ENCODE data around the gene RAD21L1.
"Not testable (repeated sequence)": the region's sequence is repeated elsewhere in the genome, so short reads cannot be mapped to it uniquely, and the experiment has no call there.

The RAD21L1 gene

GRCh38 chr20:1199964-1200363 is 25.9 kb upstream of the RAD21L1 start:
- no peak for DNase-seq (ENCODE audit: low read depth)

GRCh38 chr20:1202762-1203504 is 22.9 kb upstream of the RAD21L1 start, which contains the start of gene C20orf202:
C20orf202 (plus strand) TSS chr20:1203454; CDS start chr20:1203586, 132 bp downstream.
- DNase-seq (ENCODE audit: low read depth): no peak

- no peak for DNase-seq (ENCODE audit: low read depth)
Observed at GRCh38 chr20:1203630-1204029, 22.2 kb upstream of the RAD21L1 start.

- DNase-seq (ENCODE audit: low read depth): no peak
Observed at GRCh38 chr20:1204113-1204512, 21.7 kb upstream of the RAD21L1 start.

- DNase-seq (ENCODE audit: low read depth): no peak
Observed at GRCh38 chr20:1204576-1204975, 21.3 kb upstream of the RAD21L1 start.

GRCh38 chr20:1205802-1206201 is 20.0 kb upstream of the RAD21L1 start:
- no peak for DNase-seq (ENCODE audit: low read depth)

- DNase-seq (ENCODE audit: low read depth): no peak
Observed at GRCh38 chr20:1206366-1207148, 19.3 kb upstream of the RAD21L1 start.

- DNase-seq (ENCODE audit: low read depth): no peak
Observed at GRCh38 chr20:1207293-1207878, 18.5 kb upstream of the RAD21L1 start.

- no peak for DNase-seq (ENCODE audit: low read depth)
Observed at GRCh38 chr20:1209447-1210387, 16.1 kb upstream of the RAD21L1 start.

- no peak for DNase-seq (ENCODE audit: low read depth)
Observed at GRCh38 chr20:1210501-1210900, 15.3 kb upstream of the RAD21L1 start.

- no peak for DNase-seq (ENCODE audit: low read depth)
Observed at GRCh38 chr20:1212023-1212422, 13.8 kb upstream of the RAD21L1 start.

- DNase-seq (ENCODE audit: low read depth): no peak
Observed at GRCh38 chr20:1212607-1213396, 13.0 kb upstream of the RAD21L1 start.

GRCh38 chr20:1214838-1215261 is 11.0 kb upstream of the RAD21L1 start:
- DNase-seq (ENCODE audit: low read depth): no peak

GRCh38 chr20:1215386-1216170 is 10.3 kb upstream of the RAD21L1 start:
- DNase-seq (ENCODE audit: low read depth): no peak

GRCh38 chr20:1216527-1217427 is 9.1 kb upstream of the RAD21L1 start:
- DNase-seq (ENCODE audit: low read depth): not testable (repeated sequence)

GRCh38 chr20:1222750-1223149 is 3.1 kb upstream of the RAD21L1 start:
- not testable (repeated sequence) for DNase-seq (ENCODE audit: low read depth)

- DNase-seq (ENCODE audit: low read depth): no peak
Observed at GRCh38 chr20:1224205-1224890, 1.5 kb upstream of the RAD21L1 start.

GRCh38 chr20:1225263-1225782 is 521 bp upstream of the RAD21L1 start:
- no peak for DNase-seq (ENCODE audit: low read depth)

Data from HS-27A (cell line).